Amniotic epithelial cell (primary cell): ENCODE data around the gene ROPN1L.

Source experiments
- DNase-seq: peaks from one replicate; pipeline ENCODE4 v3.0.0-alpha.2; 2010; ENCODE audit warnings: low read depth

ROPN1L gene

GRCh38 chr5:10441083-10441991 lies at the start of gene ROPN1L:
Gene ROPN1L, plus strand, starts transcription at chr5:10441879. Its CDS starts 289 bp downstream, at chr5:10442168.
- peak; percentile 74 for DNase-seq

- peak; percentile 55 for DNase-seq
Observed at GRCh38 chr5:10392567-10393328, 48.9 kb upstream of the ROPN1L start.

- peak; percentile 72 for DNase-seq
Observed at GRCh38 chr5:10393491-10393890, 48.2 kb upstream of the ROPN1L start.

GRCh38 chr5:10396552-10396951 lies 45.1 kb upstream of the ROPN1L start:
- DNase-seq: no peak

- DNase-seq: no peak
Observed at GRCh38 chr5:10399839-10400238, 41.8 kb upstream of the ROPN1L start.

- no peak for DNase-seq
Observed at GRCh38 chr5:10400411-10400810, 41.3 kb upstream of the ROPN1L start.

- DNase-seq: peak; percentile 89
Observed at GRCh38 chr5:10400831-10401230, 40.8 kb upstream of the ROPN1L start.

- no peak for DNase-seq
Observed at GRCh38 chr5:10401498-10401897, 40.2 kb upstream of the ROPN1L start.

- no peak for DNase-seq
Observed at GRCh38 chr5:10403829-10404228, 37.9 kb upstream of the ROPN1L start.

GRCh38 chr5:10406651-10407050 lies 35.0 kb upstream of the ROPN1L start:
- DNase-seq: peak; percentile 33

- no peak for DNase-seq
Observed at GRCh38 chr5:10409504-10409903, 32.2 kb upstream of the ROPN1L start.

- no peak for DNase-seq
Observed at GRCh38 chr5:10410662-10411061, 31.0 kb upstream of the ROPN1L start.

- DNase-seq: no peak
Observed at GRCh38 chr5:10411336-10411735, 30.3 kb upstream of the ROPN1L start.

GRCh38 chr5:10416868-10417267 lies 24.8 kb upstream of the ROPN1L start:
- no peak for DNase-seq

- DNase-seq: no peak
Observed at GRCh38 chr5:10418654-10419345, 22.9 kb upstream of the ROPN1L start.

- peak; percentile 20 for DNase-seq
Observed at GRCh38 chr5:10420468-10420867, 21.2 kb upstream of the ROPN1L start.

- DNase-seq: peak; percentile 39
Observed at GRCh38 chr5:10420932-10421331, 20.7 kb upstream of the ROPN1L start.

GRCh38 chr5:10421896-10422691 lies 19.6 kb upstream of the ROPN1L start:
- DNase-seq: peak; percentile 15

- no peak for DNase-seq
Observed at GRCh38 chr5:10423022-10423421, 18.7 kb upstream of the ROPN1L start.

GRCh38 chr5:10424124-10424731 lies 17.5 kb upstream of the ROPN1L start:
- peak; percentile 39 for DNase-seq

GRCh38 chr5:10427201-10427600 lies 14.5 kb upstream of the ROPN1L start:
- DNase-seq: no peak
